ENCODE results near the gene PLCH1.

The PLCH1 gene

GRCh38 chr3:155441506-155441905 lies 303.4 kb downstream of the PLCH1 start:
- Histone ChIP-seq H3K27ac (no peak overlapping the region), H3K4me3 (no peak overlapping the region)

GRCh38 chr3:155441026-155441425 lies 303.8 kb downstream of the PLCH1 start:
- no peak overlapping the region for H3K4me3 ChIP-seq
- no peak overlapping the region for H3K27ac ChIP-seq

- no peak overlapping the region for H3K27ac ChIP-seq
Observed at GRCh38 chr3:155435821-155436220, 309.1 kb downstream of the PLCH1 start.

GRCh38 chr3:155431856-155432570 lies 312.9 kb downstream of the PLCH1 start:
- Histone ChIP-seq H3K27ac (no peak overlapping the region), H3K4me3 (no peak overlapping the region)

More at GRCh38 chr3:155435821-155436220, 309.1 kb downstream of the PLCH1 start:
- H3K4me3 ChIP-seq: no peak overlapping the region

GRCh38 chr3:155428563-155428962 lies 316.3 kb downstream of the PLCH1 start:
- no peak overlapping the region for H3K27ac ChIP-seq
- H3K4me3 ChIP-seq: no peak overlapping the region

- H3K4me3 ChIP-seq: no peak overlapping the region
- H3K27ac ChIP-seq: no peak overlapping the region
Observed at GRCh38 chr3:155426524-155427230, 318.2 kb downstream of the PLCH1 start.

- H3K4me3 ChIP-seq: no peak overlapping the region
- H3K27ac ChIP-seq: no peak overlapping the region
Observed at GRCh38 chr3:155425396-155425795, 319.5 kb downstream of the PLCH1 start.

GRCh38 chr3:155424323-155424710 lies 320.6 kb downstream of the PLCH1 start:
- no peak overlapping the region for H3K27ac ChIP-seq
- no peak overlapping the region for H3K4me3 ChIP-seq

GRCh38 chr3:155423526-155424322 lies 321.1 kb downstream of the PLCH1 start:
- Histone ChIP-seq H3K27ac (no peak overlapping the region), H3K4me3 (no peak overlapping the region)

GRCh38 chr3:155420881-155421486 lies 323.9 kb downstream of the PLCH1 start:
- H3K27ac ChIP-seq: no peak overlapping the region

GRCh38 chr3:155420406-155420805 lies 324.5 kb downstream of the PLCH1 start:
- no peak overlapping the region for H3K27ac ChIP-seq
- H3K4me3 ChIP-seq: no peak overlapping the region

More at GRCh38 chr3:155420881-155421486, 323.9 kb downstream of the PLCH1 start:
- H3K4me3 ChIP-seq: no peak overlapping the region

- no peak overlapping the region for H3K27ac ChIP-seq
- no peak overlapping the region for H3K4me3 ChIP-seq
Observed at GRCh38 chr3:155418407-155418806, 326.5 kb downstream of the PLCH1 start.

GRCh38 chr3:155417119-155417517 lies 327.8 kb downstream of the PLCH1 start:
- no peak overlapping the region for H3K4me3 ChIP-seq
- no peak overlapping the region for H3K27ac ChIP-seq

GRCh38 chr3:155416500-155417118 lies 328.3 kb downstream of the PLCH1 start:
- Histone ChIP-seq H3K4me3 (no peak overlapping the region), H3K27ac (no peak overlapping the region)

GRCh38 chr3:155412904-155413303 lies 332.0 kb downstream of the PLCH1 start:
- H3K27ac ChIP-seq: no peak overlapping the region
- no peak overlapping the region for H3K4me3 ChIP-seq

GRCh38 chr3:155411500-155412223 lies 333.2 kb downstream of the PLCH1 start:
- H3K27ac ChIP-seq: no peak overlapping the region
- no peak overlapping the region for H3K4me3 ChIP-seq

- H3K4me3 ChIP-seq: no peak overlapping the region
- H3K27ac ChIP-seq: no peak overlapping the region
Observed at GRCh38 chr3:155409336-155409735, 335.5 kb downstream of the PLCH1 start.

GRCh38 chr3:155407971-155408370 lies 336.9 kb downstream of the PLCH1 start:
- no peak overlapping the region for H3K27ac ChIP-seq
- H3K4me3 ChIP-seq: no peak overlapping the region

- Histone ChIP-seq H3K4me3 (no peak overlapping the region), H3K27ac (no peak overlapping the region)
Observed at GRCh38 chr3:155407331-155407730, 337.5 kb downstream of the PLCH1 start.

Data from skin epidermis (tissue), 12 donors.